Omental fat pad (tissue), 4 donors: Measurements from ENCODE around the gene RPL6. TPM values are rescaled to one million over a fixed set of nuclear protein-coding genes. Genes with fewer than 3 reads are reported as not detected.

ENCODE experiments used
- ATAC-seq: fragments of 150-250 bp; one replicate; pipeline ENCODE4 v1.9.1; 2016; ENCODE audit warnings: mild to moderate bottlenecking, moderate library complexity; ENCODE audit not compliant: low FRiP score
- DNase-seq: peaks from one replicate; pipeline ENCODE4 v3.0.0-alpha.2; 2019; ENCODE audit warnings: low spot score
- CTCF ChIP-seq, 3 donors: fragments of 450-650 bp; IDR thresholded peaks; one replicate each; pipeline ENCODE4 v1.5.1; 2016 to 2017; ENCODE audit warnings: antibody characterized with exemption in 3 of 3, mild to moderate bottlenecking in 3 of 3, moderate library complexity in 2 of 3
- total RNA-seq, 4 donors: library from RNA; depleted of rRNA; stranded (reverse); fragments of >200 nt; gene quantifications; one replicate each; pipeline ENCODE4 v1.1.0, GENCODE V29; 2016

Gene RPL6
- total RNA-seq, 4 donors from 2014 or later: 1,425 to 1,649 (median 1,557) TPM

GRCh38 chr12:112382866-112383265 is 26.5 kb downstream of the RPL6 start:
- ATAC-seq (no peak), DNase-seq (no peak)
- no peak for TF ChIP-seq CTCF (IDR thresholded peaks at IDR 0.05)

GRCh38 chr12:112381883-112382796 is 27.3 kb downstream of the RPL6 start, which contains the start of gene HECTD4:
HECTD4 (minus strand) TSS chr12:112382431; CDS start chr12:112382128, 303 bp downstream.
- TF ChIP-seq CTCF (IDR thresholded peaks at IDR 0.05): no peak
- DNase-seq (peak; percentile 95), ATAC-seq (peak; percentile 98)

GRCh38 chr12:112381406-112381882 is 28.0 kb downstream of the RPL6 start:
- ATAC-seq (peak; percentile 15), DNase-seq (no peak)
- no peak for TF ChIP-seq CTCF (IDR thresholded peaks at IDR 0.05)

- no peak for DNase-seq
- no peak for ATAC-seq
- TF ChIP-seq CTCF (IDR thresholded peaks at IDR 0.05): no peak
Observed at GRCh38 chr12:112380663-112381405, 28.6 kb downstream of the RPL6 start.

GRCh38 chr12:112375105-112375504 is 34.3 kb downstream of the RPL6 start:
- ATAC-seq (no peak), DNase-seq (no peak)
- no peak for TF ChIP-seq CTCF (IDR thresholded peaks at IDR 0.05)

GRCh38 chr12:112374166-112374740 is 35.2 kb downstream of the RPL6 start:
- ATAC-seq: no peak
- no peak for TF ChIP-seq CTCF (IDR thresholded peaks at IDR 0.05)

More at GRCh38 chr12:112374166-112374740, 35.2 kb downstream of the RPL6 start:
- no peak for DNase-seq
